Kidney capillary endothelial cell (primary cell): Measurements from ENCODE around the gene EVI5.
A peak's percentile ranks its signal among the peaks of the same experiment; 100 is the strongest.
"Not testable (repeated sequence)": the region's sequence is repeated elsewhere in the genome, so short reads cannot be mapped to it uniquely, and the experiment has no call there.

ENCODE experiments used
- DNase-seq: peaks from one replicate; pipeline ENCODE4 v3.0.0-alpha.2; 2018; ENCODE audit warnings: low spot score

EVI5 gene

GRCh38 chr1:92791487-92792066 lies 6.7 kb upstream of the EVI5 start:
- DNase-seq = no peak

- DNase-seq = no peak
These were observed 6.0 kb upstream of the EVI5 start for GRCh38 chr1:92790867-92791266.

DNA sequence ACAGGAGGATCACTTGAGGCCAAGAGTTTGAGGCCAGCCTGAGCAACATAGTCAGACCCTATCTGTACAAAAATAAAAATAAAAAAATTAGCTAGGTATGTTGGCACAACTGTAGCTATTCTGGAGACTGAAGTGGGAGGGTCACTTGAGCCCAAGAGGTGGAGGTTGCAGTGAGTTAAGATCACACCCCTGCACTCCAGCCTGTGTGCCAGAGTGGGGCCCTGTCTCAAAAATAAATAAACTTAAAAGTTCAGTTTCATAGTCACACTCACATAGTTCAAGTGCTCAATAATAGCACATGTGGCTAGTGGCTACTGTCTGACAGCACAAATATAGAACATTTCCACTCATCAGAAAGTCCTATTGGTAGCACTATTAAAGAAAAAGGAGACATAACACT lies 5.2 kb upstream of the EVI5 start:
- no peak for DNase-seq

GRCh38 chr1:92786111-92786901 lies 1.4 kb upstream of the EVI5 start:
- DNase-seq = no peak

DNA sequence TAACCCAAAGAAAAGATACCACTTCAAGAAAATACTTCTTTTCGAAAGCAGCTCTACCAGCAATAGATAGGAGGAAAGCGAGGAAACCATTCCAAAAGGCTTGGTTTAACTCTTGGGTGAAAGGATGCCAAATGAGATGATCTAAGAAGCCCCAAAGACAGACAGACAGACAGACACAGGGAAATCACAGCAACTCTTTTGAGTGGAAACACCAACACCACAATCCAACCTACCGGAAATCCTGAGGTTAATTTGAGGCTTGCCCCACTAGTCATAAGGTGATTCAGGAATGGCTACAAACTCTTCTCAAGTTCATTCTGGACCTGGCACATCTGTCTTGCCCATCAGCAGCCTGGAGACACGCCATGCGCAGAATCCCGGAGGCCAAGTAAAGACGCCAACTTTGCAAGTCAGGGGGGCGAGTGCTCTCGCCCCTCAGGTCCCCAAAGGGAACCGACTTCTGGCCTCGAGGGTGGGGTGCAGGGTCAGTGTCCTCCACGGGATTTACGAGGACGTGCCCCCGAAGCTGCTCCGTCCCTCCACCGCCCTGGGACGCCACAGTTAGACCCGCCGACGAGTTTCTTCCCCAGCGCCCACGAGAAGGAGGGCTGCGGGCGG lies 778 bp downstream of the EVI5 start:
- DNase-seq = peak; percentile 55

DNA sequence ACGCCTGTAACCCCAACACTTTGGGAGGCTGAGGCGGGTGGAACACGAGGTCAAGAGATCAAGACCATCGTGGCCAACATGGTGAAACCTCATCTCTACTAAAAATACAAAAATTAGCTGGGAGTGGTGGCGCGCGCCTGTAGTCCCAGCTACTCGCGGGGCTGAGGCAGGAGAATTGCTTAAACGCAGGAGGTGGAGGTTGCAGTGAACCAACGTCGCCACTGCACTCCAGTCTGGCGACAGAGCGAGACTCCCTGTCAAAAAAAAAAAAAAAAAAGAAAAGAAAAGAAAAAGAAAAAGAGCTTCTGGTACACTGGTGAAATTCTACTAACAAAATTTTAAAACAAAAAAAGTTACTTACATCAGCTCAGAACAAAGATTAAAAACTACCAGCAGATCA lies 1.4 kb downstream of the EVI5 start:
- not testable (repeated sequence) for DNase-seq

- no peak for DNase-seq
These were observed 6.5 kb downstream of the EVI5 start for GRCh38 chr1:92778376-92778775.

- DNase-seq = no peak
These were observed 10.5 kb downstream of the EVI5 start for GRCh38 chr1:92774407-92774806.

- not testable (repeated sequence) for DNase-seq
These were observed 11.2 kb downstream of the EVI5 start for GRCh38 chr1:92773749-92774148.

GRCh38 chr1:92769856-92770255 lies 15.1 kb downstream of the EVI5 start:
- DNase-seq = no peak

DNA sequence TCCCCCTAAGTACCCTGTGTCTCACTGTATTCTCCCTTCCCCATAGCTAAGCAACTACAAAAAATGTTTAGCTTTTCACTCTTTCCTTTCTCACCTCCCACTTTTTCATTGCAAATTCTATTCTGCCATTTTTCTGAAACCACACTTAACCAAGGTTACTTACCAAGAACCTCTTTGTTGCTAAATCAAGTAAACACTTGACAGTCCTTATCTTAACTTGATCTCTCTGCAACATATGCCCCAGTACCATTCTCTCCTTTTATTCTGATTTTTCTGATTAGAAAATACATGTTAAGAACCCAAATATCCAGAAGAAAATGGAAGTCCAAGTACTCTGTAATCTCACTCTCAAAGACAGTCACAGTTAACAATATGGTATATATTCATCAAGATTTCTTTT lies 16.0 kb downstream of the EVI5 start:
- no peak for DNase-seq

- no peak for DNase-seq
These were observed 16.6 kb downstream of the EVI5 start for GRCh38 chr1:92768296-92768695.

DNA sequence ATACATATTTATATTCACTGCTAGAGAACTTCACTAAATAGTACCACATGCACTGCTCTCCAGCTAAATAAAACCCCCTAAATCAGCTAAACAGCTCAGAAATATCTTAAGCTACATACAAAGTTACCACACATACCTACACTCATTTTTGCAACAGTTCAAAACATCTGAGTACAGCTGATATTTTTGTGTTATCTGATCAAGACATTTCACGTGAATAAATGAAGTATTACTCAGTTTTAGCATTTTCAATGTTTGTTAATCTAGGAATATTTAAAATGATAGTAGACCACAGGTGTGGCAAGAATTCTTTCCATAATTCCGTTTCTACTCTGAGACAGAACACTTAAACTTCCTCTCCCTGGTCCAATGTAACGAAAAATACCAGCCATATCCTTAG lies 20.8 kb downstream of the EVI5 start:
- no peak for DNase-seq

DNA sequence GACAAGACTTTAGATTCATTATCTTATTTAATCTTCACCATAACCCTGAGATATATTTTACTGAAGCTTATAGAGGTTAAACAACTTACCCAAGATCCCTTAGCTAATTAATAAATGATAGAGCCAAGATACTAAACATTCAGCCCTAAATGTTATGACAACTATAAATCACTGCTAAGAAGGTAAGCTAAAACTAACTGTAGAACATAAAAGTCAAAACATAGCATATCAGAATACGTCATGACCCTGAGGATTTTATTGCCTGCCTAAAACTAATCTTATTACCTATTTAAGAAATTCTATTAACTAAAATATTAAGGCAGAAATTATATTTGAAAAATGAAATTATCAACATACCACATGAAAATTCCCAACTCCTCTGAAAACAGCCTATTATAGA lies 22.6 kb downstream of the EVI5 start:
- DNase-seq = no peak

- no peak for DNase-seq
These were observed 25.5 kb downstream of the EVI5 start for GRCh38 chr1:92759361-92759760.

- no peak for DNase-seq
These were observed 28.4 kb downstream of the EVI5 start for GRCh38 chr1:92756537-92756936.

- no peak for DNase-seq
These were observed 29.1 kb downstream of the EVI5 start for GRCh38 chr1:92755541-92756461.

- no peak for DNase-seq
These were observed 30.2 kb downstream of the EVI5 start for GRCh38 chr1:92754719-92755050.

DNA sequence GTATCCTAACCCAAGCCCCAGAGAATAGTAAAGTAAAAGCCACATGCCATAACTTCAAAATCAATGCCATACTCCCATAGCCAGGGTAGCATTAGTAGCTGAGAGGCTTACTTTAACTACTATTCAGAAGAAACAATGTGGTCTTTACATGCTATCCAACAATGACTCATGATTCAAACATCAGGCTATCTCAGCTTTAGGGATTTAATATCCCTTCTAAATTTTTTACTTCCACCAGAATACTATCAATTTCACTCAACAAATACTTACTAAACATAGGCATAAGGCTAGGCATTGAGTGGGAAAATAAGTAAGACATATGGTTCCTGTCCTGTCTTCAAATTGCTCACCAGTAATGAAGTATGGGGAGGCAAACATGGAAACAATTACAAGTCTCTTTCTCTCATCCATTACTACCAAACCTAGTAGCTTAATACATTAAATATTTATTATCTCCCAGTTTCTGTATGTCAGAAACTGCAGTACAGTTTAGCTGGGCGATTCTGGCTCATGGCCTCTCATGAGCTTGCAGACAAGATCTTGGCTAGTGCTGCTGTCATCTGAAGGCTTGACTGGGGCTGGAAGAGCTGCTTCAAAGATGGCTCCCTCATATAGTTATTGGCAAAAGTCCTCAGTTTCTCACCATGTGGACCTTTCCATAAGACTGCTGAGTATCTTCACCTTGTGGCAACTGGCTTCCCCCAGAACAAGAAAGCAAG lies 30.7 kb downstream of the EVI5 start:
- no peak for DNase-seq

DNA sequence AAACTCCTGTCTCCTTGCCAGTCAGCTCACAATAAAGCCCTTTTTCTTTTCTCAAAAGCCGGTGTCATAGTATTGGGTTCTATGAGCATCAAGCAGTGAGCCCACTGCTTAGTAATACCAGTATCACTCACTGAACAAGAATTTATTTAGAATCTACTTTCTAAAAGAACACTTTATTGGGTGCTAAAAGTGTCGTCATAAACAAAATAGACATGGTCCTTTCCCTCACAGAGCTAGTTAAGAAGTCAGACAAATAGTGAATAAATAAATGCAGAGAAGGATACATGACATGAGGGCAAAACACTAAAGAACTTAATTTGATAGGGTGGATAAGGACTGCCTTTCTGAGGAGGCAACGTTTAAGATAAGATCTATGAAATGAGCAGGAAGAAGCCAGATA lies 32.2 kb downstream of the EVI5 start:
- no peak for DNase-seq

- DNase-seq = peak; percentile 40
These were observed 35.8 kb downstream of the EVI5 start for GRCh38 chr1:92749024-92749634.
